Measurements from ENCODE around the gene SUPT4H1.

SUPT4H1 gene

GRCh38 chr17:58316260-58316960 lies 35.6 kb downstream of the SUPT4H1 start:
- no peak for DNase-seq

GRCh38 chr17:58315750-58316149 lies 36.3 kb downstream of the SUPT4H1 start:
- no peak for DNase-seq

- DNase-seq: no peak
Observed at GRCh38 chr17:58315281-58315711, 36.7 kb downstream of the SUPT4H1 start.

- DNase-seq: no peak
Observed at GRCh38 chr17:58314706-58315015, 37.3 kb downstream of the SUPT4H1 start.

GRCh38 chr17:58313815-58314705 lies 37.9 kb downstream of the SUPT4H1 start:
- no peak for DNase-seq

GRCh38 chr17:58312829-58313228 lies 39.2 kb downstream of the SUPT4H1 start:
- DNase-seq: no peak

GRCh38 chr17:58312021-58312630 lies 39.9 kb downstream of the SUPT4H1 start:
- DNase-seq: no peak

- DNase-seq: no peak
Observed at GRCh38 chr17:58311429-58311894, 40.5 kb downstream of the SUPT4H1 start.

GRCh38 chr17:58310511-58311428 lies 41.2 kb downstream of the SUPT4H1 start:
- no peak for DNase-seq

- DNase-seq: no peak
Observed at GRCh38 chr17:58309918-58310259, 42.1 kb downstream of the SUPT4H1 start.

GRCh38 chr17:58308985-58309917 lies 42.8 kb downstream of the SUPT4H1 start:
- no peak for DNase-seq

- DNase-seq: no peak
Observed at GRCh38 chr17:58308173-58308984, 43.6 kb downstream of the SUPT4H1 start.

- DNase-seq: no peak
Observed at GRCh38 chr17:58307468-58308172, 44.4 kb downstream of the SUPT4H1 start.

GRCh38 chr17:58306131-58306951 lies 45.7 kb downstream of the SUPT4H1 start:
- DNase-seq: no peak

GRCh38 chr17:58305626-58306025 lies 46.4 kb downstream of the SUPT4H1 start:
- DNase-seq: no peak

GRCh38 chr17:58304750-58305486 lies 47.1 kb downstream of the SUPT4H1 start:
- no peak for DNase-seq

- DNase-seq: peak; percentile 33
Observed at GRCh38 chr17:58303971-58304749, 47.8 kb downstream of the SUPT4H1 start.

Measured in activated gamma-delta T cell (primary cell).